A549 (cell line): ENCODE measurements around the gene REXO5. TPM values are rescaled to one million over a fixed set of nuclear protein-coding genes. Genes with fewer than 3 reads are reported as not detected.

Experiments
- ATAC-seq, 2 experiments: fragments of 200-7000 bp in 1 of 2; fragments of >200 bp in 1 of 2; cut with Nextera tagmentation in 1 of 2; cut with Tn5 transposase in 1 of 2; 3 replicates each; pipeline versions ENCODE4 v1.8.0 to v1.9.1; 2018 to 2020; ENCODE audit warnings: mild to moderate bottlenecking in 1 of 2, moderate library complexity in 1 of 2
- CTCF ChIA-PET: fragments of 300-600 bp; sonication (Branson Sonifier 250); formaldehyde crosslinking; extraction: SDS; loops from one replicate; lab custom pipeline; 2021; ENCODE audit warnings: antibody characterized with exemption, inconsistent platforms; lab: Yijun Ruan, JAX
- POLR2A ChIA-PET: fragments of 350-600 bp; formaldehyde crosslinking; extraction: SDS; loops from one replicate; lab custom pipeline; 2021; ENCODE audit warnings: antibody characterized with exemption, inconsistent platforms; lab: Yijun Ruan, JAX
- DNase-seq, 2 experiments: peaks; one replicate each; pipeline versions ENCODE4 v3.0.0 to v3.0.0-alpha.2; 2011 to 2016; ENCODE audit warnings: low read depth in 1 of 2, low spot score in 1 of 2
- FAIRE-seq: peaks from 2 replicates; lab custom pipeline; 2011; peaks lifted over from hg19 to GRCh38; lab: Jason Lieb, UNC
- H3K27ac ChIP-seq, 2 experiments: fragments of >200 bp; sonication (Bioruptor Twin); formaldehyde crosslinking; 3 replicates each; pipeline ENCODE4 v1.5.1; 2016 to 2017
- H3K4me1 ChIP-seq: fragments of >200 bp; sonication (Bioruptor Twin); formaldehyde crosslinking; 3 replicates; pipeline ENCODE4 v1.6.1; 2016
- H3K4me2 ChIP-seq: fragments of >200 bp; sonication (Bioruptor Twin); formaldehyde crosslinking; 3 replicates; pipeline ENCODE4 v1.6.1; 2016
- H3K4me3 ChIP-seq: fragments of >200 bp; sonication (Bioruptor Twin); formaldehyde crosslinking; 3 replicates; pipeline ENCODE4 v1.5.1; 2016
- H3K9me3 ChIP-seq: fragments of >200 bp; sonication (Bioruptor Twin); formaldehyde crosslinking; 3 replicates; pipeline ENCODE4 v1.6.1; 2016
- ATOH8 ChIP-seq: fragments of 250-450 bp; sonication (Bioruptor Pico); IDR thresholded peaks from 2 replicates; pipeline ENCODE4 v1.5.0; 2020; ENCODE audit warnings: low read depth, mild to moderate bottlenecking, moderate library complexity
- BHLHE40 ChIP-seq: IDR thresholded peaks from 2 replicates; pipeline ENCODE4 v1.6.1; 2012; ENCODE audit warnings: low read depth, low read length, inconsistent platforms
- CBX8 ChIP-seq: fragments of 200-600 bp; sonication (generic); IDR thresholded peaks from 2 replicates; pipeline ENCODE4 v1.6.1; 2016
- CHD2 ChIP-seq: fragments of 150-350 bp; IDR thresholded peaks from 2 replicates; pipeline ENCODE4 v1.6.1; 2014; ENCODE audit warnings: low read length; ENCODE audit not compliant: partially characterized antibody
- CHD4 ChIP-seq: fragments of 200-600 bp; sonication (generic); IDR thresholded peaks from 2 replicates; pipeline ENCODE4 v1.6.1; 2016; ENCODE audit warnings: antibody characterized with exemption, mild to moderate bottlenecking, borderline replicate concordance
- EP300 ChIP-seq, 2 experiments: fragments of >200 bp; sonication (Bioruptor Twin); formaldehyde crosslinking; IDR thresholded peaks; 2 replicates in 1 of 2; 3 replicates in 1 of 2; pipeline ENCODE4 v1.6.1; 2016 to 2017
- ESRRA ChIP-seq: fragments of 150-350 bp; IDR thresholded peaks from 2 replicates; pipeline ENCODE4 v1.6.1; 2014; ENCODE audit warnings: mild to moderate bottlenecking, low read length, borderline replicate concordance
- FOSB ChIP-seq: fragments of 250-450 bp; sonication (Bioruptor Pico); IDR thresholded peaks from 2 replicates; pipeline ENCODE4 v1.5.0; 2020; ENCODE audit warnings: mild to moderate bottlenecking, moderate library complexity
- HEYL ChIP-seq: fragments of 250-450 bp; sonication (Bioruptor Pico); IDR thresholded peaks from 2 replicates; pipeline ENCODE4 v1.8.0; 2021; ENCODE audit warnings: mild to moderate bottlenecking, moderate library complexity
- HOXA7 ChIP-seq: fragments of 250-450 bp; sonication (Bioruptor Pico); IDR thresholded peaks from 2 replicates; pipeline ENCODE4 v1.5.0; 2020; ENCODE audit warnings: mild to moderate bottlenecking, moderate library complexity
- HOXB5 ChIP-seq: fragments of 250-450 bp; sonication (Bioruptor Pico); IDR thresholded peaks from 2 replicates; pipeline ENCODE4 v1.5.0; 2020; ENCODE audit warnings: mild to moderate bottlenecking, moderate library complexity
- JUN ChIP-seq, 2 experiments: fragments of >200 bp; sonication (Bioruptor Twin); formaldehyde crosslinking; IDR thresholded peaks; 2 replicates in 1 of 2; 3 replicates in 1 of 2; pipeline ENCODE4 v1.6.1; 2016 to 2017
- JUNB ChIP-seq: fragments of >200 bp; sonication (Bioruptor Twin); formaldehyde crosslinking; IDR thresholded peaks from 2 replicates; pipeline ENCODE4 v1.6.1; 2016
- KDM1A ChIP-seq: fragments of 200-600 bp; sonication (generic); IDR thresholded peaks from 2 replicates; pipeline ENCODE4 v1.6.1; 2016; ENCODE audit warnings: low read depth, mild to moderate bottlenecking
- MAFK ChIP-seq: fragments of 450-650 bp; IDR thresholded peaks from 2 replicates; pipeline ENCODE4 v1.6.1; 2014; ENCODE audit not compliant: partially characterized antibody
- MAX ChIP-seq: IDR thresholded peaks from 2 replicates; pipeline ENCODE4 v1.6.1; 2012
- MYC ChIP-seq: IDR thresholded peaks from 2 replicates; pipeline ENCODE4 v1.6.1; 2012; ENCODE audit warnings: mild to moderate bottlenecking, inconsistent platforms, low read length, improper control_type of control experiment, borderline replicate concordance
- NPAS2 ChIP-seq: fragments of 250-450 bp; sonication (Bioruptor Pico); IDR thresholded peaks from 2 replicates; pipeline ENCODE4 v1.8.0; 2022; ENCODE audit warnings: mild to moderate bottlenecking, moderate library complexity, borderline replicate concordance
- POLR2A ChIP-seq: IDR thresholded peaks from 2 replicates; pipeline ENCODE4 v1.6.1; 2012; ENCODE audit warnings: mild to moderate bottlenecking, low read length
- POLR2AphosphoS2 ChIP-seq: conservative IDR thresholded peaks from 2 replicates; pipeline ENCODE4 v1.6.1; 2012; ENCODE audit warnings: low read length, improper control_type of control experiment, inconsistent platforms
- RAD21 ChIP-seq, 2 experiments: fragments of >200 bp in 1 of 2; sonication (Bioruptor Twin) in 1 of 2; formaldehyde crosslinking in 1 of 2; IDR thresholded peaks in 1 of 2; conservative IDR thresholded peaks in 1 of 2; 2 replicates in 1 of 2; 3 replicates in 1 of 2; pipeline ENCODE4 v1.6.1; 2012 to 2018; ENCODE audit warnings: inconsistent platforms in 1 of 2
- RCOR1 ChIP-seq: fragments of 150-350 bp; IDR thresholded peaks from 2 replicates; pipeline ENCODE4 v1.6.1; 2014; ENCODE audit warnings: antibody characterized with exemption, low read length, low read depth
- SREBF2 ChIP-seq: fragments of 450-650 bp; IDR thresholded peaks from 2 replicates; pipeline ENCODE4 v1.6.1; 2014; ENCODE audit warnings: mild to moderate bottlenecking, moderate library complexity
- TP53 ChIP-seq: fragments of 250-450 bp; sonication (Bioruptor Pico); IDR thresholded peaks from 2 replicates; pipeline ENCODE4 v1.5.0; 2021; ENCODE audit warnings: mild to moderate bottlenecking, moderate library complexity
- ZC3H11A ChIP-seq: fragments of 450-650 bp; IDR thresholded peaks from 2 replicates; pipeline ENCODE4 v1.6.1; 2014; ENCODE audit warnings: antibody characterized with exemption, mild to moderate bottlenecking
- ZNF302 ChIP-seq: fragments of 250-450 bp; sonication (Bioruptor Pico); IDR thresholded peaks from 2 replicates; pipeline ENCODE4 v1.9.0; 2021; ENCODE audit warnings: inconsistent platforms, mild to moderate bottlenecking, moderate library complexity
- ZSCAN20 ChIP-seq: fragments of 250-450 bp; sonication (Bioruptor Pico); IDR thresholded peaks from 2 replicates; pipeline ENCODE4 v1.8.0; 2022; ENCODE audit warnings: mild to moderate bottlenecking, moderate library complexity
- WGBS: methylation state at CpG from one replicate; pipeline ENCODE4 v1.1.6; 2017; ENCODE audit errors: missing lambda C conversion rate; 5-methylcytosine and 5-hydroxymethylcytosine counted together
- polyA plus RNA-seq, 4 experiments: library from polyadenylated mRNA; depleted of rRNA in 3 of 4; stranded (reverse); fragments of >200 nt; fragmentation: RNase III in 1 of 4; extraction: RNeasy Plus Mini Kit Qiagen cat#74134 plus additional on column Dnase treatment in 1 of 4; gene quantifications; 2 replicates in 3 of 4; 3 replicates in 1 of 4; pipeline ENCODE4 v1.2.3, GENCODE V29; 2011 to 2017
- TF ChIP-seq, protein P1 (sequence below): fragments of >200 bp; sonication (Bioruptor Twin); formaldehyde crosslinking; IDR thresholded peaks from 3 replicates; pipeline ENCODE4 v1.6.1; 2016
- TF ChIP-seq, protein P2 (sequence below): fragments of 250-450 bp; sonication (Bioruptor Pico); IDR thresholded peaks from 2 replicates; pipeline ENCODE4 v1.5.0; 2021; ENCODE audit warnings: mild to moderate bottlenecking, moderate library complexity, borderline replicate concordance

REXO5 gene
- polyA plus RNA-seq, 2 of the 4 experiments (the other 2 are of a cell fraction) = 4.0 to 5.1 TPM

DNA sequence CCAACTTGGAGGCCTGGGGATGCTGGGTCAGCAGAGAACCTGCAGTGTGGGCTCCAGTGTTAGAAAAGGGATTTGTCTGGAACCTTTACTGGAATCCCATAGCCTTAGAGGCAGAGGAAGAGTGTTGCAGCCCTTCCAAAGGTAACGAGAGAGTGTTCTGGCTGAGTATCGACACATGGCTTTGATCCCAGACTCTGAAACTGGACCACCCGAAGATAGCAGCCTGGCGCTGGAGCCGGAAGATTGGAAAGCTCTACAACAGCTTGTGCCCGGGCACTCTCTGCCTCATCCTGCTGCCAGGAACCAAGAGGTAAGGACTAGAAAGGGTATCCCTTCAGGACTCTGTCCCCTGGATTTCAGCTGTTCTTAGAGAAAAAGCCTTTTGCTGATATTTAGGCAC is 39.7 kb downstream of the REXO5 start:
- CTCF ChIA-PET = interaction anchor here (1.0 to 1.5 kb wide), 6 partner anchors 39 to 342 kb away, joined by 3 to 4 read pairs (median 4); partner anchors contain the start of genes ERI2 and REXO5
- POLR2A ChIA-PET = no interaction called here
- Histone ChIP-seq H3K27ac (no peak overlapping the region), H3K9me3 (no peaks in the 10 kb centered on the region), H3K4me2 (no peak overlapping the region), H3K4me1 (peaks cover 11% of the 10 kb centered on the region), H3K4me3 (no peak overlapping the region)
- no peak for ATAC-seq
- 97% methylated on average over 6 of the region's 6 CpGs for WGBS
- DNase-seq = no peak
- no peak for FAIRE-seq
- no peak for TF ChIP-seq HOXA7 (CRISPR knock-in tag)
- TF ChIP-seq FOSB = no peak
- no peak for TF ChIP-seq MYC
- no peak for TF ChIP-seq ESRRA
- TF ChIP-seq JUNB = no peak
- TF ChIP-seq MAFK = no peak
- no peak for TF ChIP-seq HEYL
- no peak for TF ChIP-seq SREBF2
- no peak for TF ChIP-seq JUN (IDR thresholded peaks at IDR 0.05)
- TF ChIP-seq ATOH8 (CRISPR knock-in tag) = no peak
- TF ChIP-seq TP53 = no peak
- TF ChIP-seq, protein P1, sequence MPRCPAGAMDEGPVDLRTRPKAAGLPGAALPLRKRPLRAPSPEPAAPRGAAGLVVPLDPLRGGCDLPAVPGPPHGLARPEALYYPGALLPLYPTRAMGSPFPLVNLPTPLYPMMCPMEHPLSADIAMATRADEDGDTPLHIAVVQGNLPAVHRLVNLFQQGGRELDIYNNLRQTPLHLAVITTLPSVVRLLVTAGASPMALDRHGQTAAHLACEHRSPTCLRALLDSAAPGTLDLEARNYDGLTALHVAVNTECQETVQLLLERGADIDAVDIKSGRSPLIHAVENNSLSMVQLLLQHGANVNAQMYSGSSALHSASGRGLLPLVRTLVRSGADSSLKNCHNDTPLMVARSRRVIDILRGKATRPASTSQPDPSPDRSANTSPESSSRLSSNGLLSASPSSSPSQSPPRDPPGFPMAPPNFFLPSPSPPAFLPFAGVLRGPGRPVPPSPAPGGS = no peak
- TF ChIP-seq ZNF302 = no peak
- TF ChIP-seq CBX8 = no peak
- no peak for TF ChIP-seq POLR2AphosphoS2
- no peak for TF ChIP-seq EP300 (IDR thresholded peaks at IDR 0.05)
- no peak for TF ChIP-seq KDM1A
- no peak for TF ChIP-seq NPAS2 (CRISPR knock-in tag)
- TF ChIP-seq POLR2A = no peak
- TF ChIP-seq, all 56 proteins: peak for 0

- CTCF ChIA-PET = interaction anchor here (0.7 to 1.5 kb wide), 6 partner anchors 40 to 342 kb away, joined by 3 to 4 read pairs (median 3); partner anchors contain the start of genes ERI2 and REXO5
- H3K4me2 ChIP-seq = no peak overlapping the region
- FAIRE-seq (no peak), DNase-seq (no peak), ATAC-seq (no peak)
- H3K9me3 ChIP-seq = no peaks in the 10 kb centered on the region
- H3K4me1 ChIP-seq = peaks cover 16% of the 10 kb centered on the region
- TF ChIP-seq ZC3H11A (no peak), CHD2 (no peak), ATOH8 (CRISPR knock-in tag) (no peak), RAD21 (conservative IDR thresholded peaks at IDR 0.05 in 1 of 2, IDR thresholded peaks at IDR 0.05 in 1 of 2) (no peak), MAX (no peak), CHD4 (no peak), RCOR1 (no peak), BHLHE40 (no peak), NPAS2 (CRISPR knock-in tag) (no peak), CBX8 (no peak), HOXB5 (no peak), ZSCAN20 (no peak)
- TF ChIP-seq, protein P2, sequence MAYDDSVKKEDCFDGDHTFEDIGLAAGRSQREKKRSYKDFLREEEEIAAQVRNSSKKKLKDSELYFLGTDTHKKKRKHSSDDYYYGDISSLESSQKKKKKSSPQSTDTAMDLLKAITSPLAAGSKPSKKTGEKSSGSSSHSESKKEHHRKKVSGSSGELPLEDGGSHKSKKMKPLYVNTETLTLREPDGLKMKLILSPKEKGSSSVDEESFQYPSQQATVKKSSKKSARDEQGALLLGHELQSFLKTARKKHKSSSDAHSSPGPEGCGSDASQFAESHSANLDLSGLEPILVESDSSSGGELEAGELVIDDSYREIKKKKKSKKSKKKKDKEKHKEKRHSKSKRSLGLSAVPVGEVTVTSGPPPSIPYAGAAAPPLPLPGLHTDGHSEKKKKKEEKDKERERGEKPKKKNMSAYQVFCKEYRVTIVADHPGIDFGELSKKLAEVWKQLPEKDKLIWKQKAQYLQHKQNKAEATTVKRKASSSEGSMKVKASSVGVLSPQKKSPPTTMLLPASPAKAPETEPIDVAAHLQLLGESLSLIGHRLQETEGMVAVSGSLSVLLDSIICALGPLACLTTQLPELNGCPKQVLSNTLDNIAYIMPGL (CRISPR knock-in tag) = no peak
- TF ChIP-seq, protein P1 = no peak
- H3K4me3 ChIP-seq = no peak overlapping the region
- no peak overlapping the region for H3K27ac ChIP-seq
- POLR2A ChIA-PET = no interaction called here
Measured at GRCh38 chr16:20846551-20846950, 40.2 kb downstream of the REXO5 start.
